GM18517 (cell line): ENCODE measurements around the gene GOSR2.
A peak's percentile ranks its signal among the peaks of the same experiment; 100 is the strongest.

Experiments used
- ATAC-seq: cut with Tn5 transposase; IDR thresholded peaks from one replicate; pipeline ENCODE4 v1.9.1; 2021; ENCODE audit warnings: mild to moderate bottlenecking, moderate library complexity; ENCODE audit not compliant: unreplicated experiment

GOSR2 gene

GRCh38 chr17:46922804-46923635 lies at the start of gene GOSR2:
GOSR2 (plus strand) TSS chr17:46923160; CDS start chr17:46923193, 33 bp downstream.
- peak; percentile 77 for ATAC-seq

GRCh38 chr17:46873941-46874645 lies 48.9 kb upstream of the GOSR2 start:
- ATAC-seq: no peak

- no peak for ATAC-seq
Observed at GRCh38 chr17:46874906-46875305, 48.1 kb upstream of the GOSR2 start.

- no peak for ATAC-seq
Observed at GRCh38 chr17:46875849-46876352, 47.1 kb upstream of the GOSR2 start.

GRCh38 chr17:46876353-46876887 lies 46.5 kb upstream of the GOSR2 start:
- ATAC-seq: no peak

- no peak for ATAC-seq
Observed at GRCh38 chr17:46876926-46877325, 46.0 kb upstream of the GOSR2 start.

- no peak for ATAC-seq
Observed at GRCh38 chr17:46877466-46877865, 45.5 kb upstream of the GOSR2 start.

GRCh38 chr17:46878055-46878454 lies 44.9 kb upstream of the GOSR2 start:
- no peak for ATAC-seq

- ATAC-seq: no peak
Observed at GRCh38 chr17:46879101-46879500, 43.9 kb upstream of the GOSR2 start.

GRCh38 chr17:46881015-46881414 lies 41.9 kb upstream of the GOSR2 start:
- no peak for ATAC-seq

- no peak for ATAC-seq
Observed at GRCh38 chr17:46882666-46883065, 40.3 kb upstream of the GOSR2 start.

- no peak for ATAC-seq
Observed at GRCh38 chr17:46883871-46884520, 39.0 kb upstream of the GOSR2 start.

- no peak for ATAC-seq
Observed at GRCh38 chr17:46884552-46884951, 38.4 kb upstream of the GOSR2 start.

- ATAC-seq: no peak
Observed at GRCh38 chr17:46885415-46886309, 37.3 kb upstream of the GOSR2 start.

GRCh38 chr17:46886310-46886663 lies 36.7 kb upstream of the GOSR2 start:
- ATAC-seq: no peak

- no peak for ATAC-seq
Observed at GRCh38 chr17:46887717-46888116, 35.2 kb upstream of the GOSR2 start.

GRCh38 chr17:46888727-46889126 lies 34.2 kb upstream of the GOSR2 start:
- no peak for ATAC-seq

GRCh38 chr17:46889519-46889918 lies 33.4 kb upstream of the GOSR2 start:
- no peak for ATAC-seq

GRCh38 chr17:46889992-46890564 lies 32.9 kb upstream of the GOSR2 start:
- ATAC-seq: no peak

GRCh38 chr17:46890638-46891037 lies 32.3 kb upstream of the GOSR2 start:
- no peak for ATAC-seq
